SK-N-SH (cell line): ENCODE measurements around the gene SLC25A31. TPM values are rescaled to one million over a fixed set of nuclear protein-coding genes. Genes with fewer than 3 reads are reported as not detected.

Source experiments
- CTCF ChIA-PET: fragments of 300-600, 350-600 bp; formaldehyde crosslinking; extraction: SDS; loops from one replicate; lab custom pipeline; 2021; lab: Yijun Ruan, JAX
- POLR2A ChIA-PET: fragments of 350-600 bp; sonication (Branson Sonifier 250); formaldehyde crosslinking; extraction: SDS; loops from one replicate; lab custom pipeline; 2020; ENCODE audit warnings: antibody characterized with exemption, inconsistent platforms; lab: Yijun Ruan, JAX
- DNase-seq: peaks from one replicate; pipeline ENCODE4 v3.0.0; 2012
- H2AFZ ChIP-seq: fragments of 200-600 bp; sonication (generic); 2 replicates; pipeline ENCODE4 v1.8.1; 2016; ENCODE audit warnings: antibody characterized with exemption, mild to moderate bottlenecking, low read depth
- H3F3A ChIP-seq: fragments of 200-600 bp; sonication (generic); replicated peaks from 2 replicates; pipeline ENCODE3; 2016; ENCODE audit warnings: antibody characterized with exemption, mild to moderate bottlenecking; ENCODE audit not compliant: insufficient read depth
- H3K27ac ChIP-seq, 2 experiments: fragments of 200-500 bp in 1 of 2; fragments of 200-600 bp in 1 of 2; sonication (Bioruptor generic) in 1 of 2; sonication (generic), shearing (Covaris generic) in 1 of 2; 2 replicates each; pipeline versions ENCODE4 v1.5.1 to v1.6.1; 2014 to 2016; ENCODE audit warnings: low read depth in 2 of 2, inconsistent platforms in 1 of 2, low read length in 1 of 2, mild to moderate bottlenecking in 1 of 2, mixed read lengths in 1 of 2
- H3K27me3 ChIP-seq: fragments of 200-600 bp; sonication (generic), shearing (Covaris generic); 2 replicates; pipeline ENCODE4 v1.6.1; 2016; ENCODE audit warnings: mixed run types; ENCODE audit not compliant: insufficient read depth
- H3K36me3 ChIP-seq, 2 experiments: fragments of 200-500 bp in 1 of 2; fragments of 200-600 bp in 1 of 2; sonication (Bioruptor generic) in 1 of 2; sonication (generic) in 1 of 2; replicated peaks in 1 of 2; 2 replicates each; pipeline versions ENCODE3 to v1.5.1; 2014 to 2016; ENCODE audit warnings: low read length in 1 of 2, mild to moderate bottlenecking in 1 of 2; ENCODE audit not compliant: insufficient read depth in 2 of 2, control insufficient read depth in 1 of 2
- H3K4me1 ChIP-seq, 2 experiments: fragments of 200-500 bp in 1 of 2; fragments of 200-600 bp in 1 of 2; sonication (Bioruptor generic) in 1 of 2; sonication (generic), shearing (Covaris generic) in 1 of 2; 2 replicates each; pipeline versions ENCODE4 v1.5.1 to v1.6.1; 2014 to 2016; ENCODE audit warnings: low read depth in 1 of 2, low read length in 1 of 2, mixed run types in 1 of 2; ENCODE audit not compliant: insufficient read depth in 2 of 2, control insufficient read depth in 1 of 2
- H3K4me2 ChIP-seq: fragments of 200-600 bp; sonication (generic), shearing (Covaris generic); 2 replicates; pipeline ENCODE4 v1.6.1; 2017; ENCODE audit warnings: mixed run types
- H3K4me3 ChIP-seq, 2 experiments: fragments of 200-500 bp in 1 of 2; fragments of 200-600 bp in 1 of 2; sonication (Bioruptor generic) in 1 of 2; sonication (generic), shearing (Covaris generic) in 1 of 2; 2 replicates each; pipeline versions ENCODE4 v1.5.1 to v1.8.1; 2014 to 2016; ENCODE audit warnings: low read depth in 2 of 2, inconsistent platforms in 1 of 2, low read length in 1 of 2, mild to moderate bottlenecking in 1 of 2, mixed read lengths in 1 of 2, moderate library complexity in 1 of 2
- H3K79me2 ChIP-seq: fragments of 200-600 bp; sonication (generic); 2 replicates; pipeline ENCODE4 v1.8.1; 2017; ENCODE audit warnings: mild to moderate bottlenecking; ENCODE audit not compliant: insufficient read depth
- H3K9ac ChIP-seq: fragments of 200-600 bp; sonication (generic); 2 replicates; pipeline ENCODE4 v1.6.1; 2017; ENCODE audit warnings: mixed run types
- H3K9me2 ChIP-seq: fragments of 200-600 bp; sonication (generic); 2 replicates; pipeline ENCODE4 v1.6.1; 2017; ENCODE audit warnings: mixed run types
- H3K9me3 ChIP-seq: fragments of 200-600 bp; sonication (generic); 2 replicates; pipeline ENCODE4 v1.6.1; 2017; ENCODE audit warnings: mixed run types, mild to moderate bottlenecking, moderate library complexity
- H4K20me1 ChIP-seq: fragments of 200-600 bp; sonication (generic); 2 replicates; pipeline ENCODE4 v1.6.1; 2017; ENCODE audit warnings: mild to moderate bottlenecking, mixed run types; ENCODE audit not compliant: insufficient read depth
- CTCF ChIP-seq: fragments of 200-600 bp; sonication (generic); IDR thresholded peaks from 2 replicates; pipeline ENCODE4 v1.6.1; 2017; ENCODE audit warnings: antibody characterized with exemption, mild to moderate bottlenecking, moderate library complexity
- ELF1 ChIP-seq: IDR thresholded peaks from 2 replicates; pipeline ENCODE4 v1.4.0; 2012
- EP300 ChIP-seq, 2 experiments: IDR thresholded peaks; 2 replicates each; pipeline versions ENCODE4 v1.4.0 to v1.6.1; 2012; ENCODE audit warnings: borderline replicate concordance in 1 of 2, low read depth in 1 of 2, low read length in 1 of 2
- FOSL2 ChIP-seq: IDR thresholded peaks from 2 replicates; pipeline ENCODE4 v1.4.0; 2012; ENCODE audit warnings: low read depth, mild to moderate bottlenecking, moderate library complexity, borderline replicate concordance
- FOXJ3 ChIP-seq: sonication (generic); formaldehyde crosslinking; IDR thresholded peaks from 2 replicates; pipeline ENCODE4 v1.5.1; 2020; ENCODE audit warnings: mild to moderate bottlenecking, missing genetic modification reagents
- FOXM1 ChIP-seq: IDR thresholded peaks from 2 replicates; pipeline ENCODE4 v1.4.0; 2012; ENCODE audit warnings: low read depth, mild to moderate bottlenecking
- GATA2 ChIP-seq: sonication (generic); formaldehyde crosslinking; IDR thresholded peaks from 2 replicates; pipeline ENCODE4 v1.5.0; 2020; ENCODE audit warnings: mild to moderate bottlenecking, missing genetic modification reagents
- IRF3 ChIP-seq: fragments of 150-350 bp; IDR thresholded peaks from 2 replicates; pipeline ENCODE4 v1.6.1; 2016; ENCODE audit warnings: mild to moderate bottlenecking, low read depth, low read length
- JUND ChIP-seq: IDR thresholded peaks from 2 replicates; pipeline ENCODE4 v1.4.0; 2012
- MEF2A ChIP-seq: IDR thresholded peaks from 2 replicates; pipeline ENCODE4 v1.4.0; 2012; ENCODE audit warnings: low read depth, borderline replicate concordance
- MXI1 ChIP-seq: IDR thresholded peaks from 2 replicates; pipeline ENCODE4 v1.6.1; 2012; ENCODE audit warnings: mild to moderate bottlenecking, low read depth, low read length, improper control_type of control experiment
- NFIC ChIP-seq: IDR thresholded peaks from 2 replicates; pipeline ENCODE4 v1.4.0; 2012; ENCODE audit warnings: borderline replicate concordance
- POLR2AphosphoS5 ChIP-seq: IDR thresholded peaks from 2 replicates; pipeline ENCODE4 v1.6.1; 2012; ENCODE audit warnings: low read depth, low read length
- RFX5 ChIP-seq: IDR thresholded peaks from 2 replicates; pipeline ENCODE4 v1.6.1; 2012; ENCODE audit warnings: mild to moderate bottlenecking, improper control_type of control experiment, low read length
- RXRA ChIP-seq: IDR thresholded peaks from 2 replicates; pipeline ENCODE4 v1.4.0; 2012; ENCODE audit warnings: low read depth, mild to moderate bottlenecking, borderline replicate concordance
- SIN3A ChIP-seq: IDR thresholded peaks from 2 replicates; pipeline ENCODE4 v1.6.1; 2012; ENCODE audit warnings: low read depth, mild to moderate bottlenecking, low read length, moderate library complexity, borderline replicate concordance
- SMC3 ChIP-seq: IDR thresholded peaks from 2 replicates; pipeline ENCODE4 v1.6.1; 2012; ENCODE audit warnings: low read depth, low read length, improper control_type of control experiment
- YY1 ChIP-seq: IDR thresholded peaks from 2 replicates; pipeline ENCODE4 v1.4.0; 2012; ENCODE audit warnings: low read depth, mild to moderate bottlenecking
- WGBS: methylation state at CpG from one replicate; pipeline ENCODE4 v1.1.6; 2017; ENCODE audit warnings: low lambda C conversion rate; 5-methylcytosine and 5-hydroxymethylcytosine counted together
- polyA plus RNA-seq, 3 experiments: library from polyadenylated mRNA; depleted of rRNA; stranded (reverse); fragments of >200 nt; gene quantifications; 2 replicates each; pipeline ENCODE4 v1.2.3, GENCODE V29; 2012
- TF ChIP-seq, protein P1 (sequence below): fragments of 150-350 bp; IDR thresholded peaks from 2 replicates; pipeline ENCODE4 v1.6.1; 2017; ENCODE audit warnings: antibody characterized with exemption, low read length, low read depth, borderline replicate concordance
- TF ChIP-seq, protein P2 (sequence below): IDR thresholded peaks from 2 replicates; pipeline ENCODE4 v1.4.0; 2012; ENCODE audit warnings: low read depth

Gene SLC25A31
- polyA plus RNA-seq, 1 of the 3 experiments (the other 2 are of a cell fraction), result not detected

- ChIA-PET CTCF (interaction anchor here (0.6 kb wide), 1 partner anchor 32 kb away, joined by 3 read pairs; no protein-coding TSS in a partner anchor), POLR2A (no interaction called here)
- Histone ChIP-seq H3K27me3 (no peaks in the 10 kb centered on the region), H4K20me1 (no peaks in the 10 kb centered on the region), H3K4me2 (no peak overlapping the region), H2AFZ (no peak overlapping the region), H3K9ac (no peak overlapping the region), H3K36me3 (no peaks in the 10 kb centered on the region), H3F3A (peaks cover 6% of the 10 kb centered on the region), H3K4me3 (no peak overlapping the region), H3K9me3 (no peaks in the 10 kb centered on the region), H3K9me2 (no peaks in the 10 kb centered on the region), H3K27ac (no peak overlapping the region), H3K4me1 (peaks cover 0 to 5% of the 10 kb centered on the region in 2 experiments; a peak in 2 of 4 replicates), H3K79me2 (no peaks in the 10 kb centered on the region)
- TF ChIP-seq, protein P1, sequence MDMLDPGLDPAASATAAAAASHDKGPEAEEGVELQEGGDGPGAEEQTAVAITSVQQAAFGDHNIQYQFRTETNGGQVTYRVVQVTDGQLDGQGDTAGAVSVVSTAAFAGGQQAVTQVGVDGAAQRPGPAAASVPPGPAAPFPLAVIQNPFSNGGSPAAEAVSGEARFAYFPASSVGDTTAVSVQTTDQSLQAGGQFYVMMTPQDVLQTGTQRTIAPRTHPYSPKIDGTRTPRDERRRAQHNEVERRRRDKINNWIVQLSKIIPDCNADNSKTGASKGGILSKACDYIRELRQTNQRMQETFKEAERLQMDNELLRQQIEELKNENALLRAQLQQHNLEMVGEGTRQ, result no peak
- TF ChIP-seq FOXM1 (no peak), RXRA (no peak), FOSL2 (no peak), MEF2A (no peak), POLR2AphosphoS5 (no peak), JUND (no peak), SMC3 (no peak), GATA2 (no peak), ELF1 (no peak), CTCF (no peak), MXI1 (no peak), FOXJ3 (CRISPR knock-in tag) (no peak), IRF3 (no peak), YY1 (no peak)
- TF ChIP-seq, protein P2, sequence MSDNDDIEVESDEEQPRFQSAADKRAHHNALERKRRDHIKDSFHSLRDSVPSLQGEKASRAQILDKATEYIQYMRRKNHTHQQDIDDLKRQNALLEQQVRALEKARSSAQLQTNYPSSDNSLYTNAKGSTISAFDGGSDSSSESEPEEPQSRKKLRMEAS, result no peak
- 90% methylated on average over 2 of the region's 2 CpGs for WGBS
- DNase-seq, result no peak
Observed at GRCh38 chr4:127776620-127777019, 46.4 kb downstream of the SLC25A31 start.

GRCh38 chr4:127777487-127777886, 47.3 kb downstream of the SLC25A31 start:
- H3K4me2 ChIP-seq, result no peak overlapping the region
- POLR2A ChIA-PET, result no interaction called here
- CTCF ChIA-PET, result no interaction called here
- H3K27ac ChIP-seq, result no peak overlapping the region
- DNase-seq, result no peak
- no peak for TF ChIP-seq IRF3
- TF ChIP-seq YY1, result no peak
- TF ChIP-seq EP300 (IDR thresholded peaks at IDR 0.05; ENCODE audit: borderline replicate concordance in 1 of 2, low read depth in 1 of 2, low read length in 1 of 2), result no peak
- no peak for TF ChIP-seq SIN3A
- no peak for TF ChIP-seq RFX5
- no peak for TF ChIP-seq NFIC
- TF ChIP-seq POLR2AphosphoS5, result no peak
- no peak for TF ChIP-seq RXRA
- TF ChIP-seq MEF2A, result no peak
- TF ChIP-seq, protein P1, result no peak
- no peak for TF ChIP-seq SMC3
- no peak overlapping the region for H2AFZ ChIP-seq
- no peaks in the 10 kb centered on the region for H3K9me3 ChIP-seq
- no peaks in the 10 kb centered on the region for H3K27me3 ChIP-seq
- no peak overlapping the region for H3K4me3 ChIP-seq
- WGBS, result 72% methylated on average over 3 of the region's 3 CpGs
- H3F3A ChIP-seq, result no peaks in the 10 kb centered on the region
- H3K9ac ChIP-seq, result no peak overlapping the region
- H3K4me1 ChIP-seq, result peaks cover 0 to 7% of the 10 kb centered on the region in 2 experiments; a peak in 1 of 4 replicates
- no peaks in the 10 kb centered on the region for H3K36me3 ChIP-seq
- H3K9me2 ChIP-seq, result no peaks in the 10 kb centered on the region
- H4K20me1 ChIP-seq, result no peaks in the 10 kb centered on the region
- no peaks in the 10 kb centered on the region for H3K79me2 ChIP-seq
